ENCODE results near the gene FAM53B. TPM values are rescaled to one million over a fixed set of nuclear protein-coding genes. Genes with fewer than 3 reads are reported as not detected.

The FAM53B gene
- total RNA-seq, 1 experiment from 2014 or later, result 11.2 TPM

DNA sequence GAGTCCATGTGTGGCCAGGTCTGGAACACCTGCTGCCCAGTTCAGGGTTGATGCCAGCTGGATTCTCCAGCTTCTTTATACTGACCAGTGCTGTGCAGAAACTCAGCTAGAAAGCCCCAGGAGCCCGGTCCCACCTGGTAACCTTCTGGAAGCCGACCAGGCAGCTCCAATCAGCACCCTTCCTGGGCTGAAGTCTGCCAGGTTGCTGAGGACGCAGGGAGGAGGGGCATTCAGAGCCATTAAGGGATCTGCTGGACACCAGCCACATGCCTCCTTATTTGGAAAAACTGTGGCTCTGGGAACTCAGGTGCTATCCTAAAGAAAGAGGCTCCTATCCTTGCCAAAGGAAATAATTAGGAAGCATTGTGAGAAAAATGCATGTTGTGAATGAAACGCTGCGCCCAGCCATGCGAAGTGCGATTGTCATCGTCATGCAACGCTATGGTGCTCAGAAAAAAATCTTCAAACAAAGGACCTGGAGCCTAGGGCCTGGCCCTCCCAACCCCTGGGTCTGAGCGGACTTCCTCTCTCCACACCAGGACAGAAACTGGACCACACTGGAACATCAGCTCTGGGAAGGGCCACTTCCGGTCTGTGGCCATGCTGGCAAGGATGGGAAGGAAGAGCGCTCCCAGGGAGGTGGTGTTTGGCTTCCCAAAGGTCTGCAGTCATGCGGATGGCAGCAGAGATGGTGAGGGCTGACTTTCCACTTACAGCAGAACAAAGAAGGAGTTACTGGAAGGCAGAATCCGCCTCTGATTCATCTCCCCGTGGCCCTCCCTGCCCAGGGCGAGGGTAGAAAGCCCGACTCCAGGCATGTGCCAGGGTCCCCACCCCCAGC lies 90.1 kb downstream of the FAM53B start:
- no peaks in the 10 kb centered on the region for H3K9me3 Mint-ChIP-seq (ENCODE audit: low read depth, unreplicated experiment)
- TF ChIP-seq CTCF (IDR thresholded peaks at IDR 0.05; ENCODE audit: unreplicated experiment), result no peak
- H3K36me3 Mint-ChIP-seq (ENCODE audit: insufficient read depth, unreplicated experiment), result no peaks in the 10 kb centered on the region
- no peak for DNase-seq
- intact Hi-C loops (cut with micrococcal nuclease; ENCODE audit: unreplicated experiment), result no loop called here
- no peaks in the 10 kb centered on the region for H3K27me3 Mint-ChIP-seq (ENCODE audit: unreplicated experiment)
- BruUV-seq (replicated peaks), result no TSS peak
- CTCF ChIA-PET, result no interaction called here
- no peaks in the 10 kb centered on the region for H3K4me1 Mint-ChIP-seq (ENCODE audit: low read depth, unreplicated experiment)
- no peak overlapping the region for H3K4me3 Mint-ChIP-seq (ENCODE audit: low read depth, unreplicated experiment)
- H3K27ac Mint-ChIP-seq (ENCODE audit: unreplicated experiment), result no peak overlapping the region

- no peak overlapping the region for H3K4me3 Mint-ChIP-seq (ENCODE audit: low read depth, unreplicated experiment)
- H3K27me3 Mint-ChIP-seq (ENCODE audit: unreplicated experiment), result no peaks in the 10 kb centered on the region
- TF ChIP-seq CTCF (IDR thresholded peaks at IDR 0.05; ENCODE audit: unreplicated experiment), result no peak
- no peak for DNase-seq
- no peaks in the 10 kb centered on the region for H3K9me3 Mint-ChIP-seq (ENCODE audit: low read depth, unreplicated experiment)
- H3K4me1 Mint-ChIP-seq (ENCODE audit: low read depth, unreplicated experiment), result no peaks in the 10 kb centered on the region
- CTCF ChIA-PET, result no interaction called here
- no TSS peak for BruUV-seq (replicated peaks)
- intact Hi-C loops (cut with micrococcal nuclease; ENCODE audit: unreplicated experiment), result no loop called here
- no peaks in the 10 kb centered on the region for H3K36me3 Mint-ChIP-seq (ENCODE audit: insufficient read depth, unreplicated experiment)
- H3K27ac Mint-ChIP-seq (ENCODE audit: unreplicated experiment), result no peak overlapping the region
These were observed 90.9 kb downstream of the FAM53B start for GRCh38 chr10:124653311-124653710.

DNA sequence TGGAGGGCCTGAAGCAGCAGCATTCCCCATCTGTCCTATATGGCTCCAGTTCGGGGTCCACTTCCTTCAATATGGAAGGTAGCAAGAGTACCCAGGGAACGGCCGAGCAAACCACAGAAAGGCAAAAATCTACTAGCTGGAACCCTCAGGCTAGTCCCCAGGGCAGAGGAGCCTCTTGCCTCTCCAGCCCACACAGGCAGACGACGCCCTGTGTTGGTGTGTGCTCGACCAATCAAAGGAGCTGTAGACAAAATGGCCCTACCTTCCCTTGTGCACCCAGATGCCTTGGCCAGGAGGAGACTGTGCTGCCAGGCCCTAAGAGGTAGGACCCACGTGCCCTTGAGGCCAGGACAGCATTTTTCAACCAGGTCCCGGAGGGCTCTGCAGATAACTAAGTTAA lies 91.5 kb downstream of the FAM53B start:
- H3K4me1 Mint-ChIP-seq (ENCODE audit: low read depth, unreplicated experiment), result no peaks in the 10 kb centered on the region
- intact Hi-C loops (cut with micrococcal nuclease; ENCODE audit: unreplicated experiment), result no loop called here
- no peaks in the 10 kb centered on the region for H3K36me3 Mint-ChIP-seq (ENCODE audit: insufficient read depth, unreplicated experiment)
- no peak for DNase-seq
- H3K27me3 Mint-ChIP-seq (ENCODE audit: unreplicated experiment), result no peaks in the 10 kb centered on the region
- no peak for TF ChIP-seq CTCF (IDR thresholded peaks at IDR 0.05; ENCODE audit: unreplicated experiment)
- H3K4me3 Mint-ChIP-seq (ENCODE audit: low read depth, unreplicated experiment), result no peak overlapping the region
- BruUV-seq (replicated peaks), result no TSS peak
- CTCF ChIA-PET, result no interaction called here
- H3K9me3 Mint-ChIP-seq (ENCODE audit: low read depth, unreplicated experiment), result no peaks in the 10 kb centered on the region
- H3K27ac Mint-ChIP-seq (ENCODE audit: unreplicated experiment), result no peak overlapping the region

GRCh38 chr10:124652200-124652599 lies 92.0 kb downstream of the FAM53B start:
- BruUV-seq (replicated peaks), result no TSS peak
- Mint-ChIP-seq H3K4me1 (ENCODE audit: low read depth, unreplicated experiment) (no peaks in the 10 kb centered on the region), H3K27ac (ENCODE audit: unreplicated experiment) (no peak overlapping the region), H3K9me3 (ENCODE audit: low read depth, unreplicated experiment) (no peaks in the 10 kb centered on the region), H3K27me3 (ENCODE audit: unreplicated experiment) (no peaks in the 10 kb centered on the region), H3K4me3 (ENCODE audit: low read depth, unreplicated experiment) (no peak overlapping the region), H3K36me3 (ENCODE audit: insufficient read depth, unreplicated experiment) (no peaks in the 10 kb centered on the region)
- no peak for TF ChIP-seq CTCF (IDR thresholded peaks at IDR 0.05; ENCODE audit: unreplicated experiment)
- CTCF ChIA-PET, result no interaction called here
- intact Hi-C loops (cut with micrococcal nuclease; ENCODE audit: unreplicated experiment), result no loop called here
- DNase-seq, result no peak

All from Calu3 (cell line).